ENCODE data around the gene SLC25A26. TPM values are rescaled to one million over a fixed set of nuclear protein-coding genes. Genes with fewer than 3 reads are reported as not detected.

SLC25A26 gene
- total and polyA plus RNA-seq, 9 donors, result 17.3 to 32.3 (median 22.6) TPM

DNA sequence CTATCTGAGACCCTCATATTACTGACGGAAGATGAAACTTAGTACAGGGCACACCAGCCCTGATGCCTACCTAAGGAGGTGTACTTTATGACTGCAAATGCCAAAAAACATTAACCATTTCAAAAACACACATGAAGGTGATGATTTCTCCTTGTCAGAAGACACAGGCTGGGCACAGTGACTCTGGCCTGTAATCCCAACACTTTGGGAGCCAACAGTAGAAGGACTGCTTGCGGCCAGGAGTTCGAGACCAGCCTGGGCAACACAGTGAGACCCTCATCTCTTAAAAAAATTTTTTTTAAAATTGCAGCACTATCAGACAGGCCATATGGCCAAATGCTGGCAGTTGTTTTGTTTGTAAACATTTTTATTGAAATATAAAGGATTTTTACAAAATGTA, 206.6 kb downstream of the SLC25A26 start:
- TF ChIP-seq CTCF (IDR thresholded peaks at IDR 0.05) (no peak), EP300 (IDR thresholded peaks at IDR 0.05) (no peak), POLR2A (IDR thresholded peaks at IDR 0.05) (no peak)
- Histone ChIP-seq H3K4me1 (ENCODE audit: insufficient read depth) (peaks cover 27% of the 10 kb centered on the region), H3K9me3 (no peaks in the 10 kb centered on the region), H3K36me3 (no peaks in the 10 kb centered on the region), H3K4me3 (no peak overlapping the region), H3K27ac (no peak overlapping the region), H3K27me3 (no peaks in the 10 kb centered on the region)
- 93 to 95% (median 94%) methylated on average over 3 of the region's 3 CpGs for WGBS, 3 donors
- intact Hi-C loops (cut with DNase I), result no loop called here
- no peak for DNase-seq

DNA sequence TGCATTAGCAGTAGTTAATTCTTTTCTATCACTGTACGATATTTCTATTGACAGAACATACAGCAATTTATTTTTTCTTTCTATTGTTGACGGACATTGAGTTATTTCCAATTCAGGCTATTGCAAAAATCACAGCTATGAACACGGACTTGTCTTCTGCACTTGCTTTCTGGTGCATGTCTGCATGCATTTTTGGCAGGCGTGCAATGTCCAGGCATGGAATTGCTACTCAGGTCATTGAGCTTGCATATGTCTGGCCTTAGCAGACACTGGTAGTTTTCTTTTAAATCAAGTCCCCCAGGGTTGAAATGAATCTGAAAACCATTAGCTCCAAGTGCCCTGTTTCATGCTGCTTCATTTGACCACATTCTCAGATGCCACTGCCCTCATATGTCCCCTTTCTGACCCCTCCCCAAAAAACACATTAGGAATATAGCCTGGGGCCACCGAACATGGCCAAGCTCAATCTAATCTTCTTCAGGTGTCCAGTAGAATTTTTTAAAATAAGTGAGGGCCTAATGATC, 207.2 kb downstream of the SLC25A26 start:
- Histone ChIP-seq H3K4me3 (no peak overlapping the region), H3K9me3 (no peaks in the 10 kb centered on the region), H3K27me3 (no peaks in the 10 kb centered on the region), H3K4me1 (ENCODE audit: insufficient read depth) (peaks cover 27% of the 10 kb centered on the region), H3K36me3 (no peaks in the 10 kb centered on the region), H3K27ac (peak overlapping the region in 1 of 2 donors; percentile 8)
- intact Hi-C loops (cut with DNase I), result no loop called here
- DNase-seq, result no peak
- TF ChIP-seq CTCF (IDR thresholded peaks at IDR 0.05) (no peak), POLR2A (IDR thresholded peaks at IDR 0.05) (no peak), EP300 (IDR thresholded peaks at IDR 0.05) (no peak)
- WGBS, 3 donors, result 80 to 89% (median 84%) methylated on average over 5 of the region's 5 CpGs

Small RNA genes lying within 50 kb of the gene (small RNA-seq; reads per million reads assigned to genes)
- gene RN7SL482P (not detected), gene RNU6-787P (not detected)

Other genes starting within 250 kb of the SLC25A26 start
- gene MAGI1, start 182.1 kb upstream of the SLC25A26 start, total RNA-seq, result 10 to 100 TPM in 3 of 7 donors, 1 to 10 TPM in 4; 6.9 to 35.7 (median 8.7) TPM
- gene MAGI1, start 182.1 kb upstream of the SLC25A26 start, polyA plus RNA-seq, result 10 to 100 TPM in 1 of 2 donors, 1 to 10 TPM in 1; 5.5 to 14.7 TPM